Kidney (tissue), 14 donors: ENCODE measurements around the gene TNFAIP2. TPM values are rescaled to one million over a fixed set of nuclear protein-coding genes. Genes with fewer than 3 reads are reported as not detected.

ENCODE experiments used
- DNase-seq, 5 donors: peaks; one replicate each; pipeline ENCODE4 v3.0.0-alpha.2; 2013 to 2020
- FAIRE-seq: peaks from 2 replicates; lab custom pipeline; 2012; peaks lifted over from hg19 to GRCh38; lab: Jason Lieb, UNC
- H3K27ac ChIP-seq, 2 donors: one replicate each; pipeline ENCODE4 v1.7.0; 2013; ENCODE audit warnings: low read depth in 2 of 2, low read length in 2 of 2, inconsistent platforms in 1 of 2
- H3K27me3 ChIP-seq: one replicate; pipeline ENCODE4 v1.7.1; 2013; ENCODE audit warnings: low read length, inconsistent platforms; ENCODE audit not compliant: control insufficient read depth, insufficient read depth
- H3K36me3 ChIP-seq, 3 donors: one replicate each; pipeline versions ENCODE4 v1.7.0 to v1.7.1; 2013; ENCODE audit warnings: low read length in 3 of 3, control low read depth in 1 of 3, inconsistent platforms in 1 of 3; ENCODE audit not compliant: insufficient read depth in 3 of 3, control insufficient read depth in 2 of 3
- H3K4me1 ChIP-seq, 3 donors: one replicate each; pipeline versions ENCODE4 v1.7.0 to v1.7.1; 2013; ENCODE audit warnings: low read length in 3 of 3, inconsistent platforms in 1 of 3, low read depth in 1 of 3; ENCODE audit not compliant: control insufficient read depth in 2 of 3, insufficient read depth in 2 of 3
- H3K4me3 ChIP-seq, 3 donors: one replicate each; pipeline versions ENCODE4 v1.7.0 to v1.8.1; 2013; ENCODE audit warnings: low read length in 3 of 3, control low read depth in 1 of 3, inconsistent platforms in 1 of 3
- H3K9ac ChIP-seq, 3 donors: one replicate each; pipeline versions ENCODE4 v1.7.0 to v1.7.1; 2013; ENCODE audit warnings: low read length in 3 of 3, control low read depth in 1 of 3, inconsistent platforms in 1 of 3
- H3K9me3 ChIP-seq, 3 donors: one replicate each; pipeline versions ENCODE4 v1.7.0 to v1.7.1; 2013; ENCODE audit warnings: low read length in 3 of 3, control low read depth in 1 of 3, inconsistent platforms in 1 of 3; ENCODE audit not compliant: control insufficient read depth in 2 of 3, insufficient read depth in 1 of 3
- intact Hi-C: fragments of 100-400 bp; cut with DNase I; formaldehyde crosslinking; loops from one replicate; pipeline ENCODE4 v1.11.1; 2022
- polyA plus RNA-seq: library from polyadenylated mRNA; stranded (reverse); fragments of 350-450 nt; fragmentation: Illumina TruSeq; extraction: RNeasy Lipid Tissue Mini Kit (QIAGEN cat#74804); gene quantifications from one replicate; pipeline ENCODE4 v1.2.3, GENCODE V29; 2014; ENCODE audit warnings: low read depth, low replicate concordance; ENCODE audit not compliant: insufficient read depth
- total RNA-seq: library from RNA; stranded (reverse); fragmentation: NEBNext Ultra II Directional; extraction: Animal tissue kit (Norgen Biotek cat#: 25700); gene quantifications from one replicate; pipeline ENCODE4 v1.2.1, GENCODE V29; 2021
- TF ChIP-seq, protein P1 (sequence below): IDR thresholded peaks from 3 replicates; pipeline ENCODE4 v1.5.1; 2012; ENCODE audit warnings: mild to moderate bottlenecking, moderate library complexity, borderline replicate concordance; ENCODE audit not compliant: insufficient read depth; ENCODE audit errors: extremely low read depth
- donor health status: control.
- donor health status: control.
- donor health status: control.
- donor health status: control.
- donor health status: control.
- donor health status: DM: yes; HTN: yes; CAD: no.
- donor health status: Normal renal cell carcinoma (clear cell type).

The TNFAIP2 gene
- total and polyA plus RNA-seq, 2 donors from 2014 or later, result 42.9 to 301 TPM

DNA sequence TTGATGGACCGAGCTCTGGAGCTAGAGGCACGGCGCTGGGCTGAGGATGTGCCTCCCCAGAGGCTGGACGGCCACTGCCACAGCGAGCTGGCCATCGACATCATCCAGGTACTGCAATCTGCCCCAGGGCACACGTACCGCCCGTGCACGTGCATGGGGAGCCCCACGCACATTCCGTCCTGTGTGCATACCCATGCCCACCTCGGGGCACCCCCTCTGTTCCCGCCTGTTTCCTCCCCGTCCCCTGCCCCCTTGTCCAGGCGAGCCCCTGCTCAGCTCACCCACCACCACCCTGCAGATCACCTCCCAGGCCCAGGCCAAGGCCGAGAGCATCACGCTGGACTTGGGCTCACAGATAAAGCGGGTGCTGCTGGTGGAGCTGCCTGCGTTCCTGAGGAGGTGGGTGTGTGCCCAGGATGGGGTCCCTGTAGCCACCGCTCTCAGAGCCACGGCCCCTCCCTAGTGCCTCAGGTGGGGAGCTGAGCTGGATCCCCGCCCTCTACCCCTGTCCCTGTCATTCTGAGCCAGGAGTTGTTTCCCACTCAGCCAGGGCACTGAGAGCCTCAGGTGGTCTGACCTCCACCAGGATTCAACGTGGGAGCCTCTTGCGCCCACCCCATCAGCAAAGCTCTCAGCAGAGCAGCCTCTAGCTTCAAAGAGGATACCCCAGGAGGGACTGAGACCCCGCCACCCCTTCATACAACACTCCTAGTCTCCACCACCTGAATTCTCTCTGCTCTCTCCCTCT lies 6.9 kb downstream of the TNFAIP2 start:
- TF ChIP-seq, protein P1, sequence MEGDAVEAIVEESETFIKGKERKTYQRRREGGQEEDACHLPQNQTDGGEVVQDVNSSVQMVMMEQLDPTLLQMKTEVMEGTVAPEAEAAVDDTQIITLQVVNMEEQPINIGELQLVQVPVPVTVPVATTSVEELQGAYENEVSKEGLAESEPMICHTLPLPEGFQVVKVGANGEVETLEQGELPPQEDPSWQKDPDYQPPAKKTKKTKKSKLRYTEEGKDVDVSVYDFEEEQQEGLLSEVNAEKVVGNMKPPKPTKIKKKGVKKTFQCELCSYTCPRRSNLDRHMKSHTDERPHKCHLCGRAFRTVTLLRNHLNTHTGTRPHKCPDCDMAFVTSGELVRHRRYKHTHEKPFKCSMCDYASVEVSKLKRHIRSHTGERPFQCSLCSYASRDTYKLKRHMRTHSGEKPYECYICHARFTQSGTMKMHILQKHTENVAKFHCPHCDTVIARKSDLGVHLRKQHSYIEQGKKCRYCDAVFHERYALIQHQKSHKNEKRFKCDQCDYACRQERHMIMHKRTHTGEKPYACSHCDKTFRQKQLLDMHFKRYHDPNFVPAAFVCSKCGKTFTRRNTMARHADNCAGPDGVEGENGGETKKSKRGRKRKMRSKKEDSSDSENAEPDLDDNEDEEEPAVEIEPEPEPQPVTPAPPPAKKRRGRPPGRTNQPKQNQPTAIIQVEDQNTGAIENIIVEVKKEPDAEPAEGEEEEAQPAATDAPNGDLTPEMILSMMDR, result no peak
- intact Hi-C loops, result no loop called here
- DNase-seq, result peak in 1 of 5 donors; percentile 74
- Histone ChIP-seq H3K36me3 (peaks cover 4 to 16% (median 6%) of the 10 kb centered on the region in 3 donors), H3K4me3 (no peak overlapping the region), H3K4me1 (peaks cover 0 to 60% (median 15%) of the 10 kb centered on the region in 3 donors), H3K9ac (peak overlapping the region in 1 of 3 donors; percentile 46), H3K27ac (peak overlapping the region; percentile 65 to 79), H3K9me3 (no peaks in the 10 kb centered on the region), H3K27me3 (no peaks in the 10 kb centered on the region)
- no peak for FAIRE-seq

DNA sequence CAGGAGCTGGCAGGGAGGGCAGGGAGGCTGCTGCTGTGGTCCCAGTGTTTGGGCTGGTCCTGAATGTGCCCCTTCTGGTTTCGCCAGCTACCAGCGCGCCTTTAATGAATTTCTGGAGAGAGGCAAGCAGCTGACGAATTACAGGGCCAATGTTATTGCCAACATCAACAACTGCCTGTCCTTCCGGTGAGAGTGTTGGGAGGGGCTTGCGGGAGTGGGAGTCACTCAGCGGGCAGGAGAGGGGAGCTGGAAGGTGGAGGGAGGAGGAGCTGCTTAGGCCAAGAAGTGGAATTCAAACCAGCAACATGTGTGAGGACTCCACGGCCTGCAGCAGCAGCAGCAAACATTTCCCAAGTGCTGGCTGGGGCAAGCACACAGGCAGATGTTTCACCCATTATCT lies 7.7 kb downstream of the TNFAIP2 start:
- H3K27ac ChIP-seq, result peak overlapping the region; percentile 65 to 79
- TF ChIP-seq, protein P1, result no peak
- H3K9me3 ChIP-seq, result no peaks in the 10 kb centered on the region
- DNase-seq, result peak; percentile 79 to 93 (median 89)
- intact Hi-C loops, result no loop called here
- FAIRE-seq, result no peak
- peaks cover 0 to 55% (median 15%) of the 10 kb centered on the region in 3 donors for H3K4me1 ChIP-seq
- H3K36me3 ChIP-seq, result peaks cover 4 to 16% (median 6%) of the 10 kb centered on the region in 3 donors
- H3K4me3 ChIP-seq, result peak overlapping the region in 1 of 3 donors; percentile 11
- peak overlapping the region in 1 of 3 donors; percentile 46 for H3K9ac ChIP-seq
- H3K27me3 ChIP-seq, result no peaks in the 10 kb centered on the region

DNA sequence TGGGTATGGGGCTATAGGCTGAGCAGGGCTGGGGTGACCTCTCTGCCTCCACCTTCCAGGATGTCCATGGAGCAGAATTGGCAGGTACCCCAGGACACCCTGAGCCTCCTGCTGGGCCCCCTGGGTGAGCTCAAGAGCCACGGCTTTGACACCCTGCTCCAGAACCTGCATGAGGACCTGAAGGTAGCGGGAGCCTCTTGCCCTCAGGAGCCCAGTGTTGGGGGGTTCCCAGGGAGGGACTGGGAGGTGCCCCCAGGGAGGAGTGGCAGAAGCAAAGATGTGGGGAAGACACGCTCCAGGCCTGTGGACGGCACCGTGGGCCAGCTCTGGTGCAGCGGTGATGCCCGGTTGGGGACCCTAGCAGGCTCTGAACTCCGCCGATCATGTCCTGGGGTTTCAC lies 8.3 kb downstream of the TNFAIP2 start:
- Histone ChIP-seq H3K27me3 (no peaks in the 10 kb centered on the region), H3K9ac (no peak overlapping the region), H3K27ac (peak overlapping the region in 1 of 2 donors; percentile 79), H3K4me1 (peaks cover 0 to 51% (median 15%) of the 10 kb centered on the region in 3 donors), H3K4me3 (no peak overlapping the region), H3K9me3 (no peaks in the 10 kb centered on the region), H3K36me3 (peaks cover 4 to 16% (median 6%) of the 10 kb centered on the region in 3 donors)
- TF ChIP-seq, protein P1, result no peak
- DNase-seq (peak in 1 of 5 donors; percentile 64), FAIRE-seq (no peak)
- intact Hi-C loops, result no loop called here
